GM12801 (cell line): ENCODE measurements around the gene MAPK14.

Experiments
- TF ChIP-seq, protein P1 (sequence below): IDR thresholded peaks from one replicate; pipeline ENCODE4 v1.5.1; 2011; ENCODE audit warnings: control low read depth; ENCODE audit not compliant: insufficient read length; ENCODE audit errors: extremely low read depth

MAPK14 gene

DNA sequence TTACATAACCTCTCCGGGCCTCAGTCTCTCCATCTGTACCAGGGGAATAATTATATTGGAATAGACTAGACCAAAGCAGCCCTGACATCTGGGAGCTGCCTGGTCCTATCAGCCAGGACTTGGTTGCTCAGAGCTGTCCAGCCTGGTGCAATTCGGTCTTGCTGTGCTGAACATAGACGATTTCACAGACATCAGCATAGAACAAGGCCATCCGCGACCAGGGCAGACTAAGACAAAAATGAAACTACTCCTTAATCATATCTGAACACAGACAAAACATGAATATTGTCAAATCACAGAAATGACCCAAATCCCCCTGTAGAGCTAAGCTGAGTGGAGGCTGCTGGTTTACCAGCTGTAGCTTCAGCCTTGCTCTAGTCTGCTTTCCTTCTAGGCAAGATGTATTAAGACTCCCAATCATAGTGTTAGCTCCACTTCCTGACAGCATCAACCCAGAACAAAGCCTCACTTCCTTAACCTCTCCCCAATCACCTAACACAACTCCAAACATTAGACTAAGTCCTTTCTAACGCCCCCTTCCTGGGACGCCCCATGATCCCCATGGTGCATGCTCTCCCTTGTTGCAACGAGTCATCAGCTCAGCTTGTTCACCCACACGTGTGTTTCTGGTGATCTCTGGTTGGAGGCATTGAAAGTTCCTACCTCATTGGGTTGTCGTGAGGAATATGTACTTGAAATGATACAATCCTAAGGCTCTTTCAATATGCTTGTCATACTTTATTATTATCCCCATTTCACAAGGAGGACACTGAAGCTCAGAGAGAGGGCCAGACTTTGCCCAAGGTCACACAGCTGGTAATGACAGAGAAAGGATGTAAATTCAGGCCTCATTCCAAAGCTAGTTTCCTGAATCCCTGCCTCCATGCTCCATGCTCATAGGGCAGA is 99.2 kb downstream of the MAPK14 start:
- TF ChIP-seq, protein P1, sequence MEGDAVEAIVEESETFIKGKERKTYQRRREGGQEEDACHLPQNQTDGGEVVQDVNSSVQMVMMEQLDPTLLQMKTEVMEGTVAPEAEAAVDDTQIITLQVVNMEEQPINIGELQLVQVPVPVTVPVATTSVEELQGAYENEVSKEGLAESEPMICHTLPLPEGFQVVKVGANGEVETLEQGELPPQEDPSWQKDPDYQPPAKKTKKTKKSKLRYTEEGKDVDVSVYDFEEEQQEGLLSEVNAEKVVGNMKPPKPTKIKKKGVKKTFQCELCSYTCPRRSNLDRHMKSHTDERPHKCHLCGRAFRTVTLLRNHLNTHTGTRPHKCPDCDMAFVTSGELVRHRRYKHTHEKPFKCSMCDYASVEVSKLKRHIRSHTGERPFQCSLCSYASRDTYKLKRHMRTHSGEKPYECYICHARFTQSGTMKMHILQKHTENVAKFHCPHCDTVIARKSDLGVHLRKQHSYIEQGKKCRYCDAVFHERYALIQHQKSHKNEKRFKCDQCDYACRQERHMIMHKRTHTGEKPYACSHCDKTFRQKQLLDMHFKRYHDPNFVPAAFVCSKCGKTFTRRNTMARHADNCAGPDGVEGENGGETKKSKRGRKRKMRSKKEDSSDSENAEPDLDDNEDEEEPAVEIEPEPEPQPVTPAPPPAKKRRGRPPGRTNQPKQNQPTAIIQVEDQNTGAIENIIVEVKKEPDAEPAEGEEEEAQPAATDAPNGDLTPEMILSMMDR, result no peak

DNA sequence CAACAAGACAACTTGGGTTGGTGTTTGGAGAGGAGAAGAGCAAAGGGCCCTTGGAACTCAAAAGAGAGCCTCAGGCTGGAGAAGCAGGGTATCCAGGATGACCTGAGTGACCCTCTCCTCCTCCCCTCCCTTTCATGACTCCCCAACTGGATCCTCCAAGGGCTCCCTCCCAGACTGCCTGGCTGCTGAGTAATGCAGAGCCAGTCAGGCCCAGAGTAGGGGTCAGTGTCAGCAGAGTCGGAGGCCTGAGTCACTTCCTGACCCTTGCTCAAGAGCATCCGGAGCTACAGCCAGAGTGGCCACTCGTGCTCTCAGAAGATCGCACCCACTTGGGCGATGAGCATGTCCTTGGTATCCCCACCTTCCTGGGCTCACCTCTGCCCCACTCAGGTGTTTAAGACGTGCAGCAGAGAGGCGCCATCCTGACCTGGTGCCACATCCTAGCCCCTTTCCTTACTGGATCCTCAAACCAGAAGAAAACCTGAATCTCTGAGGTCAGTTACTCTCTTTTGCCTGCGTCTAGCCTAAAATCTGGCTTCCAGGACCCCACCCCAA is 99.9 kb downstream of the MAPK14 start:
- TF ChIP-seq, protein P1, result no peak

DNA sequence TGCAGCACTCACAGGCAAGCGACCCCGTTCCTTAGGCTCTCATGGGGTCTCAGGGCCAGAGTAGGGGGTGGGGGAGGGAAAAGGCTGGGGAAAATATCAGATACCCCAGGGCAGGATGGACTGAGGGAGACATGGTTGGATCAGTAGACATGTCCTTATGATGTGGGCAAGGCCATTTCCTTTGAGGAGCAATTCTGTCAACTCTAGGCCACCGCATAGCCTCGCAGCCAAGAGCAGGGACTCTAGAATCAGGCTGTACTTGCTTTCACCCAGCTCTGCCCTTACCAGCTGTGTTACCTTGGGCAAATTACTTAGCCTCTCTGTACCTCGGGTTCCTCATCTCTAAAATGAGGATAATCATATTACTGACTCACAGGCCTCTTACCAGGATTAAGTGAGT is 100.5 kb downstream of the MAPK14 start:
- TF ChIP-seq, protein P1, result no peak

DNA sequence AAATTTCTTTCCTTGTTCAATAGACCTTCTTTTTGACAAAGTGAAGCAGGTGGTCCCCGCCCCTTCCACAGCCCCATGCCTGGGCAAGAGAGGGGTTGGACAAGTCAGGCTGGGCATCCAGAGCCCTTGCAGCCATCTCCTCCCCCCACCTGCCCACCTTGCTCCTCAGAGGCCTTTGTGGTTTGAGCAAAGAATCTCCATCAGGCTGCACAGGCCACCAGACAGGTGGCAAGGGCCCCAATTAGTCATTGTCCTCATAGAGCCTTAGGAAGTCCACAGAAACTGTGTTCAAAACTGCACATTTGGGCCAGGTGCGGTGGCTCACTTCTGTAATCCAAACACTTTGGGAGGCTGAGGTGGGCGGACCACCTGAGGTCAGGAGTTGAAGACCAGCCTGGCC is 101.2 kb downstream of the MAPK14 start:
- TF ChIP-seq, protein P1, result no peak

DNA sequence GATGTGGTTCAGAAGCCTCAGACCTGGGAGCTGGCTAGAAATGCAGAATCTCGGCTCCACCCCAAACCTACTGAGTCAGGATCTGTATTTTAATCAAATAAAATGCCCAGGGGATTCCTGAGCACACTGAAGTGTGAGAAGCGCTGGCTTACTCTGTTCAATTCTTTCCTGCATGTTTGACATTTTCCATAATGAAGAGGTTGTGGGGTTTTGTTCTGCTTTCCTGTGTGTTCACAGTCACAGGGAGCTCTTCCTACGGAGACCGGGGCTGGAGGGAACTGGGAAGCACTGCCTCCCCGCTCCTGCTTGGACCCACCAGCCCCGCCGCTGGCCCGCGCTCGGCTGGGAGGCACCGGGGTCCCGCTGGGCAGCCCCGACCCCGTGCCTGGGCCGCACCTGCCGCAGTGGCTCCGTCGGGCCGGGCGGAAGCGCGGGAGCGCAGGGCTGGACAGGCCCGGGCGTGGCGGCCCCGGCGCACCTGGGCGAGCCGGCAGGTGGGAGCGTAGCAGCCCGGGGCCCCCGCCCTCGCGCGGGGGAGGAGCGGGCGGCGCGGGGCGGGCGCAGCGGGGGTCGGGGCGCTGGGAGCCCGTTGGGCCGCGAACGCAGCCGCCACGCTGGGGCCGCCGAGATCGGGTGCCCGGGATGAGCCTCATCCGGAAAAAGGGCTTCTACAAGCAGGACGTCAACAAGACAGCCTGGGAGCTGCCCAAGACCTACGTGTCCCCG is 102.5 kb downstream of the MAPK14 start, which contains the start of gene MAPK13:
MAPK13 (plus strand) TSS at position 573 of the 726 bp plus-strand sequence; CDS start at position 643, 70 bp downstream.
- TF ChIP-seq, protein P1, result no peak

DNA sequence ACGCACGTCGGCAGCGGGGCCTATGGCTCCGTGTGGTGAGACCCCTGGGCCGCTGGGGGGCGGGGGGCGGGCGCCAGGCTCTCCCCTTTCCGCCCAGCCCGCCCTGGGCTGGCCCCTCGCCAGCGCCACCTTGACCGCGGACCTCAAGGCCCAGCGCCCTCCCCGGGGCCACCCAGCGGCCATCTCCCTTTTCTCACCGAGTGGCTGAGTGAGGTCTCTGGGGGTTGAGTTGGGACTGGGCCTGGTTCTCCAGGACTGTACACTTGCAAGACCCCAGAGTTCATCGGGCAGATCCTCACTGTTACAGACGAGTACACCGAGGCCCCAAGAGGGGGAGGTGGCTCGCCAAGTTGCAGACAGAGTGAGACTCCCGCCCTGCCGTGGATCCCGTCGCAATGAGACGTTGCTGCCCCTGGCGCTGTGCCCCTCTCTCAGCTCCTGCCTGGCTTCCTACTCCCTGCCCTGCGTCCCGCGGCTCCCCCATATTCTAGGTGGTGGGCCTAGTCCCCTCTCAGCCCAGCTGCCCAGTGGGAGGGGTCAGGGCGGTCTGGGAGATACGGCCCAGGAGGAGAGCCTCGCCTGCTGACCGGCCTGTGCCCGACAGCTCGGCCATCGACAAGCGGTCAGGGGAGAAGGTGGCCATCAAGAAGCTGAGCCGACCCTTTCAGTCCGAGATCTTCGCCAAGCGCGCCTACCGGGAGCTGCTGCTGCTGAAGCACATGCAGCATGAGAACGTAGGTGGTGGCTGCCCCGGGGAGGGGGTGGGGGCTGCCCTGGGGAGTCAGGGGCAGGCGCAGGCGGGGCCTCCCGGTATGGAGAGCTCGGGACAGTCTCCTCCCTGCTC is 103.3 kb downstream of the MAPK14 start:
- TF ChIP-seq, protein P1, result no peak
